ENCODE results near the gene GOLIM4.

Gene GOLIM4

DNA sequence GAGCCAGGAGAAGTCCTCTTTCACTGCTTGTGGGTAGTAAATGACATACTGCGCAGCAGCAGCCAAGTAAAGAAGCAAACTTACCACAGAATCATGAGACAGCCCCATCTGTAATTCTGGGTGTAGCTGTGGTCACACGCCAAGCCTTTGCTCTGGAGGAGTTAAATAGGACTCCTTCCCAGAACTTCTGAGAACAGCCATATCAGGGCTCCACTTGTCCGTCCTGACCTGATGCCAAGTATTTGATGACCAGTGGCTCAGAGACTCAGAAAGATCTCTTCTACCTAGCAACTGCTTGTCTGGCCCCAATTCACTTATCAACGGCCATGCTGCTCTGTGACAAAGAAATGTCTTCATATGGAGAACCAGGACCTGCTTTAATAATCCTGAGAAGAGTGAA, 20.6 kb upstream of the GOLIM4 start:
- no peak for DNase-seq (ENCODE audit: low read depth)
- TF ChIP-seq CTCF (IDR thresholded peaks at IDR 0.05; ENCODE audit: control insufficient read depth, insufficient read depth, low read depth, low read length, missing control alignments) = no peak

DNA sequence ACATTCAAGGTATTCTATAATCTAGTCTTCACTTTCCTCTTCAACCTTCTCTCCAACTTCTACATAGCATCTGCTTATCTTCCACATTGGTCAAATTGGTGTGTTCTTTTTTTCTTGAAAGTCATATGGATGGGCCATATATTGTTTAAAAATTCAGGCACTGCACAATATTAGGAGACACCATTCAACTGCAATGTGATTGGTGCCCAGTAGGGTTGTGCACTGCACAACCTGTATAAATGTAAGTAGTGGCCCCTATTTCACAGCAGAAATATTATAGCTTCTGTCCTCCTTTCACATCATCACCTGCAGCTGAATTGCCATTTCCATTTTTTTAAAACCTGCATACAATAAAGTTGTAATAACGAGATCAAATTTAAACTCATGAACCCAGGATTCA, 18.1 kb upstream of the GOLIM4 start:
- no peak for TF ChIP-seq CTCF (IDR thresholded peaks at IDR 0.05; ENCODE audit: control insufficient read depth, insufficient read depth, low read depth, low read length, missing control alignments)
- DNase-seq (ENCODE audit: low read depth) = no peak
- H3K4me3 ChIP-seq (ENCODE audit: control insufficient read depth, low read depth, low read length) = no peak overlapping the region

More for the DNA sequence above, 20.6 kb upstream of the GOLIM4 start:
- H3K4me3 ChIP-seq (ENCODE audit: control insufficient read depth, low read depth, low read length) = no peak overlapping the region

GRCh38 chr3:168112894-168113293, 17.2 kb upstream of the GOLIM4 start:
- no peak for DNase-seq (ENCODE audit: low read depth)
- no peak for TF ChIP-seq CTCF (IDR thresholded peaks at IDR 0.05; ENCODE audit: control insufficient read depth, insufficient read depth, low read depth, low read length, missing control alignments)
- H3K4me3 ChIP-seq (ENCODE audit: control insufficient read depth, low read depth, low read length) = no peak overlapping the region

GRCh38 chr3:168104361-168104760, 8.6 kb upstream of the GOLIM4 start:
- H3K4me3 ChIP-seq (ENCODE audit: control insufficient read depth, low read depth, low read length) = no peak overlapping the region
- no peak for DNase-seq (ENCODE audit: low read depth)
- no peak for TF ChIP-seq CTCF (IDR thresholded peaks at IDR 0.05; ENCODE audit: control insufficient read depth, insufficient read depth, low read depth, low read length, missing control alignments)

DNA sequence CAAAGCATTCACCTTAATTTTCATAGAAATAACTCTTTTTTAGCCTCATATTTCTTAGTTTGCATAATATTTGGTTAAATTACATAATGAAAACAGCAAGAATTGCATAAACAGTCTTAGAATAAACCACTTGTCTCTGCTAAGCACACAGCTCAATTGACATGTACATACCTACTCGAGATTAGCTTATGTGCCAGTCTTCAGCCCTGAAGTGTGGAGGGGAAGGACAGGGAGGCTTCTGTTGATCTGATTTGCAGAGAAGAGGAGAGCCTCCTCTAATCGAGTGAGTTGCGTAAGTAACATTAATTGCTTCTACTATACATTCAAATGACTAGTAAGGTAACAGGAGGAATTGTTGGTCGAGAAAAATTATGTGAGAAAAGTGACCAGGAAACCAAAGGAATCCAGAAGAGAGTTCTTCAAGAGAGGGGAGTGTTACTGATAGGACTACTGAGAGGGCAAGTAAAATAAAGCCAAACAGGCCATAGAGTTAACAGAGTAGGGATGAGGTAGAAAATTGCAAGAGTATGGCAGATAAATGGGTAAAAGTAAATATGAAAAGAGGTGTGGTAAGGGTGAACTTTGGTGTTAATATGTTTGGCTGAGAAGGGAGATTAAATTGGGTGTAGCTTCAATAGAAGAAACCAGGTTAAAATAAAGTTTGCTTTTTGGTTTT, 7.1 kb upstream of the GOLIM4 start:
- TF ChIP-seq CTCF (IDR thresholded peaks at IDR 0.05; ENCODE audit: control insufficient read depth, insufficient read depth, low read depth, low read length, missing control alignments) = no peak
- H3K4me3 ChIP-seq (ENCODE audit: control insufficient read depth, low read depth, low read length) = no peak overlapping the region
- no peak for DNase-seq (ENCODE audit: low read depth)

DNA sequence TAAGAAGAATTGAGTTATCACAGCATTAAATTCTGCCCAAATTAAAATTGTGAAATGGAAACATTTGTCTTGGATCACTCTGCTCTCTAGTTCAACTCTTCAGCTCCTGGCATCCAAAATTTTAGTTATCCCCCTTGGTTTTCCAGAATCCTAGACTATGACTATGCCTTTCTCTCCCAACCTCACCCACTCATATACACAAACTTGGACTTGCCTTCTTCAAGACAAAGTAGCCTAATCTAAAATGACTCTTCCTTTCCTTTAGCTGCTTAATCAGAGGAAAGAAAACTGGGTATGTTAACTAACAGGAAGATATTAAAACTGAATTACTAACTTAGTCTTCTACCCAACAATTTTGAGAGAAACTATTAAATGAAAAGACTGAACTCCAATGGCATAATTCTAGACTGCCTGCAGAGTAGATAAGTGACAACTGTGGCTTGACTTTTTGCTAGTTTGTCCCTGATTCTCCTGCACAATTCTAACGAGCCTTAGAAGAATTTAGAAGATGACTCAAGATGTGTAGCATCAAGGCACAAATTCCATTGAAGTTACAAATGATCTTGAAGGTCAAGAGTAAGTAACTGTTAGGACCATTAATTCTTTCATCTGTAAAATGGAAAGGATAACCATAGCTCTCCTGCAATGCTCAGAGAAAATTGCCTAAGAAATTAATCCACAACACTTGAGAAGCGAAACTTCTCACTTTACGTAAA, 5.2 kb upstream of the GOLIM4 start:
- DNase-seq (ENCODE audit: low read depth) = no peak
- TF ChIP-seq CTCF (IDR thresholded peaks at IDR 0.05; ENCODE audit: control insufficient read depth, insufficient read depth, low read depth, low read length, missing control alignments) = no peak
- H3K4me3 ChIP-seq (ENCODE audit: control insufficient read depth, low read depth, low read length) = no peak overlapping the region
